ENCODE data around the gene OTULIN. TPM values are rescaled to one million over a fixed set of nuclear protein-coding genes. Genes with fewer than 3 reads are reported as not detected.

OTULIN gene
- polyA plus RNA-seq, 1 donor (not counting 4 experiments of a cell fraction or from before 2014, with no cell fraction given), result 18.3 TPM

DNA sequence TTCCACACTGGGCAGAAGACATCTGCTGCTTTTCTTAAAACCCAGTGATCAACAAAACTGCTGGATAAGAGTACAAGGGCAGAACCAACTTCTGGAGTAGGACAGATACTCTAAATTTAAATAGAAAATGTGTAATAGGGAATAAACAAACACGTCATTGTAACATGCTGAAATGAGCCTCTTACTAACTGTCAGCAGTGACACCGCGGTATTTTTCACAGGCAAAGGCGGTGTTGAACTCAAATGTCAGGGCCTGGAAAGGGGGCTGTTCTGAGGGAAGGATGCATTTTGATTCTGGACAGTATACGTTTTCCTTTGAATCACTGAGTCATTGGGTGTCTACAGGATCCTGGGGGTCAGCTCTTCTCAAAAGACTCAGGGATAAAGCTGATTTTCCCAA lies 73.5 kb downstream of the OTULIN start:
- Histone ChIP-seq H3K4me2 (ENCODE audit: control insufficient read depth, extremely low read depth, insufficient read depth, low read depth, low read length) (no peak overlapping the region), H3K79me2 (ENCODE audit: control insufficient read depth, insufficient read depth, low read length) (no peaks in the 10 kb centered on the region), H3K4me3 (ENCODE audit: control insufficient read depth in 2 of 3, extremely low read depth in 1 of 3, insufficient read depth in 2 of 3, low read depth in 1 of 3, low read length in 3 of 3) (no peak overlapping the region), H3K9me1 (ENCODE audit: control insufficient read depth, extremely low read depth, insufficient read depth, low read length) (no peaks in the 10 kb centered on the region), H3K27me3 (ENCODE audit: control insufficient read depth, extremely low read depth, insufficient read depth, low read length) (no peaks in the 10 kb centered on the region), H3K36me3 (ENCODE audit: control insufficient read depth in 2 of 2, extremely low read depth in 1 of 2, insufficient read depth in 2 of 2, low read length in 2 of 2) (no peaks in the 10 kb centered on the region), H3K9me3 (ENCODE audit: control insufficient read depth, low read depth, low read length) (no peaks in the 10 kb centered on the region), H3K4me1 (ENCODE audit: control insufficient read depth, extremely low read depth, insufficient read depth, low read length) (peaks cover 11% of the 10 kb centered on the region), H4K20me1 (ENCODE audit: control insufficient read depth, extremely low read depth, insufficient read depth, low read length) (no peaks in the 10 kb centered on the region), H2AFZ (ENCODE audit: control insufficient read depth, low read length) (no peak overlapping the region), H3K27ac (ENCODE audit: control insufficient read depth, insufficient read depth, low read length) (no peak overlapping the region), H3K9ac (ENCODE audit: control insufficient read depth, extremely low read depth, insufficient read depth, low read length) (no peak overlapping the region)
- DNase-seq (ENCODE audit: low read depth, low spot score) (no peak), FAIRE-seq (no peak)
- dilution Hi-C loops (cut with MboI; ENCODE audit: extremely low pct_ligation_motif_present, low sequenced_read_pairs), result no loop called here
- TF ChIP-seq CTCF (optimal IDR thresholded peaks at IDR 0.05 in 1 of 3, IDR thresholded peaks at IDR 0.05 in 1 of 3, conservative IDR thresholded peaks at IDR 0.05 in 1 of 3; ENCODE audit: extremely low read depth in 1 of 3, insufficient read depth in 2 of 3, low read length in 3 of 3) (no peak), EZH2 (IDR thresholded peaks at IDR 0.05; ENCODE audit: low read length) (no peak)

DNA sequence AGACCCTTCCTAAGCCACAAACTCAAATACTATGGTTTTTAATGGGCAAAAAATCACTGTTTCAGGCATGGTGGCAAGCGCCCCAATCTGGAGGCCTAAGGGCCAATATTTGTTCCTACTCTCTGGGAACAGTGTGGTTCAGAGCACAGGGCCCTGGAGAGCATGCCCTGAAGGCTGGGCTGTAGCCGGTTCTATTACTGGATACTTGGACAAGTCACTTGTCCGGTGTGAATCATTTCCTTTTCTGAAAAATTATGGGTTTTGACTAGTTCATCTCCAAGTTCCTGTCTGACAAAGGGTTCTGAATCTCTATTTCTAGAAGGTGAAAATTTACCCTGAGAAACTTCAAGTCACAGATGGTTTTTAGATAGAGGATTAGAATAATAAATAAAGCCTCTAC lies 75.0 kb downstream of the OTULIN start:
- TF ChIP-seq CTCF (optimal IDR thresholded peaks at IDR 0.05 in 1 of 3, IDR thresholded peaks at IDR 0.05 in 1 of 3, conservative IDR thresholded peaks at IDR 0.05 in 1 of 3; ENCODE audit: extremely low read depth in 1 of 3, insufficient read depth in 2 of 3, low read length in 3 of 3) (no peak), EZH2 (IDR thresholded peaks at IDR 0.05; ENCODE audit: low read length) (no peak)
- Histone ChIP-seq H3K9me3 (ENCODE audit: control insufficient read depth, low read depth, low read length) (no peaks in the 10 kb centered on the region), H3K4me3 (ENCODE audit: control insufficient read depth in 2 of 3, extremely low read depth in 1 of 3, insufficient read depth in 2 of 3, low read depth in 1 of 3, low read length in 3 of 3) (no peak overlapping the region), H2AFZ (ENCODE audit: control insufficient read depth, low read length) (no peak overlapping the region), H3K27ac (ENCODE audit: control insufficient read depth, insufficient read depth, low read length) (no peak overlapping the region), H3K4me1 (ENCODE audit: control insufficient read depth, extremely low read depth, insufficient read depth, low read length) (peaks cover 11% of the 10 kb centered on the region), H3K36me3 (ENCODE audit: control insufficient read depth in 2 of 2, extremely low read depth in 1 of 2, insufficient read depth in 2 of 2, low read length in 2 of 2) (no peaks in the 10 kb centered on the region), H3K79me2 (ENCODE audit: control insufficient read depth, insufficient read depth, low read length) (no peaks in the 10 kb centered on the region), H3K27me3 (ENCODE audit: control insufficient read depth, extremely low read depth, insufficient read depth, low read length) (no peaks in the 10 kb centered on the region), H4K20me1 (ENCODE audit: control insufficient read depth, extremely low read depth, insufficient read depth, low read length) (no peaks in the 10 kb centered on the region), H3K4me2 (ENCODE audit: control insufficient read depth, extremely low read depth, insufficient read depth, low read depth, low read length) (peak overlapping the region; percentile 15), H3K9me1 (ENCODE audit: control insufficient read depth, extremely low read depth, insufficient read depth, low read length) (no peaks in the 10 kb centered on the region), H3K9ac (ENCODE audit: control insufficient read depth, extremely low read depth, insufficient read depth, low read length) (no peak overlapping the region)
- dilution Hi-C loops (cut with MboI; ENCODE audit: extremely low pct_ligation_motif_present, low sequenced_read_pairs), result no loop called here
- FAIRE-seq (peak; percentile 75), DNase-seq (ENCODE audit: low read depth, low spot score) (peak; percentile 11)
